ENCODE data around the gene SH3RF2.
A peak's percentile ranks its signal among the peaks of the same experiment; 100 is the strongest.

The SH3RF2 gene

DNA sequence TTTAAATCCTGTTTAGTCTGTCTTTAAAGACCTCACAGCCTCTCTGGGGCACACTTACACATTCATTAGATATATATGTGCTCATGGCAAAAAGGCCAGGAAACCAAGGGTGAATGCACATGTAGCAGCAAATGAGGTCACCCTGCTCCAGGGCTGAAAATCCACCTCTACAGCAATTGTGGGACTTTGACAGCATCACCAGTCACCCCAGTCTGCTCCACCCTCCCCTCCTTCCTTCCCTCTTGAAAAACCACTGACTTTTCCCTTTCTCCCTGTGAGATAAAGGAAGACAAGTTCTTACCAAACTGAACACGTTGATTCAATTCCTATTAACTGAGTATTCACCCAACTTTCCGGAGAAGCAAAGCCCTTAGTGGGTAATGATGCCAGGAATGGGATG lies 15.2 kb upstream of the SH3RF2 start:
- TF ChIP-seq, protein P1, sequence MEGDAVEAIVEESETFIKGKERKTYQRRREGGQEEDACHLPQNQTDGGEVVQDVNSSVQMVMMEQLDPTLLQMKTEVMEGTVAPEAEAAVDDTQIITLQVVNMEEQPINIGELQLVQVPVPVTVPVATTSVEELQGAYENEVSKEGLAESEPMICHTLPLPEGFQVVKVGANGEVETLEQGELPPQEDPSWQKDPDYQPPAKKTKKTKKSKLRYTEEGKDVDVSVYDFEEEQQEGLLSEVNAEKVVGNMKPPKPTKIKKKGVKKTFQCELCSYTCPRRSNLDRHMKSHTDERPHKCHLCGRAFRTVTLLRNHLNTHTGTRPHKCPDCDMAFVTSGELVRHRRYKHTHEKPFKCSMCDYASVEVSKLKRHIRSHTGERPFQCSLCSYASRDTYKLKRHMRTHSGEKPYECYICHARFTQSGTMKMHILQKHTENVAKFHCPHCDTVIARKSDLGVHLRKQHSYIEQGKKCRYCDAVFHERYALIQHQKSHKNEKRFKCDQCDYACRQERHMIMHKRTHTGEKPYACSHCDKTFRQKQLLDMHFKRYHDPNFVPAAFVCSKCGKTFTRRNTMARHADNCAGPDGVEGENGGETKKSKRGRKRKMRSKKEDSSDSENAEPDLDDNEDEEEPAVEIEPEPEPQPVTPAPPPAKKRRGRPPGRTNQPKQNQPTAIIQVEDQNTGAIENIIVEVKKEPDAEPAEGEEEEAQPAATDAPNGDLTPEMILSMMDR (conservative IDR thresholded peaks at IDR 0.05; ENCODE audit: low read length) = no peak
- no peak for DNase-seq (ENCODE audit: low read depth)
- no peak overlapping the region for H3K4me3 ChIP-seq (ENCODE audit: low read length)

DNA sequence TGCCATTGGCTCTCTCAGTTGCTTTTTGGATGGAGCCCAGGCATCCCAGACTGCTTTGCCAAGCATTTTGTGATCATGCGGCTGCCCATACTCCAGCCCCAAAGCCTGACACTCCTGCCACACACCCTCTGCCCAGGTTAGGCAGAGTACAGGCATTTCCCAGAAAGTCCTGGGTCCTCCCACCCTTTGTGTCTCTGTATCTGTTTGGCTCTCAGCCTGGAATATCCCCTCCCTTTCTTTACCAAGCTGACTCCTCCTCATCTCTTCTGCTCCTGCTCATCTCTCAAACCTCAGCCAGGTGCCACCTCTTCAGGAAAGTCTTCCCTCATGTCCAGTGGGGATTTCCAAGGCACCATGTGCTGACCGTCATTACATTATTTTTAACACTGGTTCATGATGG lies 14.3 kb upstream of the SH3RF2 start:
- DNase-seq (ENCODE audit: low read depth) = no peak
- no peak overlapping the region for H3K4me3 ChIP-seq (ENCODE audit: low read length)
- TF ChIP-seq, protein P1 (conservative IDR thresholded peaks at IDR 0.05; ENCODE audit: low read length) = no peak

DNA sequence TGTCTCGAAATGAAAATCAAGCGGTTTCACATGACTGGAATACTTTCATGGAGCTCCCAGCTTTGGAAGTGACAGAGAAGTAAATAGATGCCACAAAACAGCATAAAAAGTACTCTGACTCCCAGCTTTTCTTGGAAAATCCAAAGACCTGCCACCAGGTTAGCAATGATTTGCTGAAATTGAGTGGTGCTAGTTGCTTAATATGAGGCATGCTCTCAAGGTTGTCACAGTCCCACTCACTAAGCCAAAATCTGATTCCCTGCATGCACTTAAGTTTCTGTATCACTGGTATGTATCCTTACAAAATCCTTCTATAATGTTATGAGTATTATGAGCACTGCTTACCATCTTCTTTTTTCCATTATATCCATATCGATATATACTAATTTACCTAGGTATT lies 13.0 kb upstream of the SH3RF2 start:
- TF ChIP-seq, protein P1 (conservative IDR thresholded peaks at IDR 0.05; ENCODE audit: low read length) = no peak
- DNase-seq (ENCODE audit: low read depth) = no peak
- H3K4me3 ChIP-seq (ENCODE audit: low read length) = no peak overlapping the region

DNA sequence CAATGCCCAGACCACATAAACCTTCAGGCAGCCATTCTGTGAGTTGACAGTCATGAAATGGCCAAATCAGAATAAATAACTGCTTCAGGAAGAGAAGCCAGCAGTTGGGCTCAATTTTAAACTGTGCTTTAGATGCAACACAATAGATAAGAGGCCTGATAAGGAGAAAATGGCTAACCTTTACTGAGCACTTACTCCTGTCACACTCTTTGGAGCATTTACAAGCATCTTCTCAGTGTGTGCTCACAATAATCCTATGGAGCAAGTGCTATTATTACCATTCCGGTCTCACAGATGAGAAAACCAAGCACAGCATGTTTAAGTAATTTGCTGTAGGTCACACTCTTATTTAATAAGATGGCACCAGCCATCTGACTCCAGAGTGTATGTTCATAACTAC lies 11.5 kb upstream of the SH3RF2 start:
- no peak overlapping the region for H3K4me3 ChIP-seq (ENCODE audit: low read length)
- DNase-seq (ENCODE audit: low read depth) = peak; percentile 26
- TF ChIP-seq, protein P1 (conservative IDR thresholded peaks at IDR 0.05; ENCODE audit: low read length) = no peak

DNA sequence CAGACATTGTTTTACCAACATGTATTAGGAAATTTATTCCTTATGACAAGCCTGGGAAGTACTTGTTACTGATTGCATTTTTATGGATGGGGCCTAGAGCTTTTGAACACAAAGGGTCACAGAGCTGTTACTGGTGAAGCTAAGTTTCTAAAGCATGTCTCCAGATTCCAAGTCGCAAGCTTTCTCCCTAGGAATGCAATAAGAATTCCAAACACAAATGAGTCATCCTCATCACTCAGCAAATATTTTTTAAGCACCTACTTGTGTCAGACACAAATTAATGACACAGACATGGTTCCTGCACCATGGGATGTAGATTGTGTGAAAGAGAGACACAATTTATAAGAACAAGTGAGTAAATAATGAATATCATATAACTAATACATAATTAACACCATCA lies 11.0 kb upstream of the SH3RF2 start:
- TF ChIP-seq, protein P1 (conservative IDR thresholded peaks at IDR 0.05; ENCODE audit: low read length) = no peak
- DNase-seq (ENCODE audit: low read depth) = peak; percentile 98
- H3K4me3 ChIP-seq (ENCODE audit: low read length) = no peak overlapping the region

DNA sequence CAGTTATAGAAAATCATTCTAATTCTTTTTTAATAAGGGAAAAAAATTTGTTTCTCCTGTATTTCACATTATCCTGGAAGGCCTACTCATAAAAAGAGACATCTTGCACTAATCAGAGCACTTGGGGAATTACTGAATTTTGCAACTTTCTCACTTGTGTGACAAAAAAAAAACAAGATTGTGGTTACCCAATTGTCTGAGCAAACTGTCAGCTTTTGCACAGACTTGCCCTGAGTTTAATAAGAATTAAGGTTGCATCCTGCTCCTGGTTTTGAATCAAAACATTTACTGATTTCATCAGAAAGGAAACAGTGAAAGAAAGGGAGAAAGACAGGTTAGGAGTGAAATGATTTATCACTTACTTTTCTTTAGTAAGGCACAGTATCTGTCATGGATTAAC lies 10.6 kb upstream of the SH3RF2 start:
- no peak overlapping the region for H3K4me3 ChIP-seq (ENCODE audit: low read length)
- TF ChIP-seq, protein P1 (conservative IDR thresholded peaks at IDR 0.05; ENCODE audit: low read length) = no peak
- DNase-seq (ENCODE audit: low read depth) = peak; percentile 96

DNA sequence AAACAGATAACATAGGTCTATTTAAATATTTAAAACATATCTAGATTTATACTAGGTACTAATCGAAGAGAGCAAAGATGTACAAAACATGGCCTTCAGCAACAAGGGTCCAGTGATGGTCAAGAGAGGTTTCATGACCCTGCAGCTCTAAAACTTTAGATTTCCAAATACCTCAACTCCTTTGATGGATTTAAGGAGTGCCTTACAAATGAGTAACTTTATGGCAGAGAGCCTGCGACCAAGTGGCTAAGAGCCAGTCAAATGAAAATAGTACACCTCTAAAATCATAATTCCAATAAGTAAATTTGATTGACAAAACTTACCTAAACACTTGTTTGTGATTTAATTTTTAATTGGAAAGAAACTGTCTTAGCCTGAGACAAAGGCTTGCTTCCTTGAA lies 4.7 kb upstream of the SH3RF2 start:
- H3K4me3 ChIP-seq (ENCODE audit: low read length) = no peak overlapping the region
- no peak for DNase-seq (ENCODE audit: low read depth)
- TF ChIP-seq, protein P1 (conservative IDR thresholded peaks at IDR 0.05; ENCODE audit: low read length) = no peak

Data from AG10803 (cell line).